CD8-positive, alpha-beta memory T cell (primary cell): ENCODE results near the gene PRKAG2. TPM values are rescaled to one million over a fixed set of nuclear protein-coding genes. Genes with fewer than 3 reads are reported as not detected.

ENCODE experiments used
- CTCF ChIA-PET: fragments of 350-600 bp; sonication (Branson Sonifier 250); formaldehyde crosslinking; loops from one replicate; lab custom pipeline; 2021; ENCODE audit warnings: antibody characterized with exemption; lab: Charles Lee
- POLR2A ChIA-PET: fragments of 350-600 bp; sonication (Branson Sonifier 250); formaldehyde crosslinking; loops from one replicate; lab custom pipeline; 2021; ENCODE audit warnings: antibody characterized with exemption; lab: Charles Lee
- DNase-seq, 5 donors: peaks; one replicate each; pipeline versions ENCODE4 v3.0.0 to v3.0.0-alpha.2; 2020 to 2022; ENCODE audit warnings: mixed read lengths in 1 of 5
- H3K27ac ChIP-seq: one replicate; pipeline ENCODE4 v1.7.0; 2013; ENCODE audit warnings: low read depth, mild to moderate bottlenecking, low read length, moderate library complexity
- H3K27me3 ChIP-seq: 2 replicates; pipeline ENCODE4 v1.7.0; 2013; ENCODE audit warnings: low read length, mild to moderate bottlenecking; ENCODE audit not compliant: insufficient read depth, poor library complexity, severe bottlenecking
- H3K36me3 ChIP-seq: 2 replicates; pipeline ENCODE4 v1.7.0; 2013; ENCODE audit warnings: mild to moderate bottlenecking, low read length, moderate library complexity; ENCODE audit not compliant: insufficient read depth
- H3K4me1 ChIP-seq: 2 replicates; pipeline ENCODE4 v1.7.0; 2013; ENCODE audit warnings: mild to moderate bottlenecking, low read length, moderate library complexity; ENCODE audit not compliant: insufficient read depth
- H3K4me3 ChIP-seq: 2 replicates; pipeline ENCODE4 v1.7.0; 2013; ENCODE audit warnings: mild to moderate bottlenecking, low read length
- H3K9me3 ChIP-seq: 2 replicates; pipeline ENCODE4 v1.7.0; 2013; ENCODE audit warnings: mild to moderate bottlenecking, low read length
- H3K27ac Mint-ChIP-seq, 8 donors: one replicate each; pipeline ENCODE4 v1.8.0; 2020 to 2021; ENCODE audit warnings: mixed read lengths in 8 of 8, mild to moderate bottlenecking in 6 of 8, inconsistent platforms in 3 of 8, moderate library complexity in 3 of 8
- H3K27me3 Mint-ChIP-seq, 2 donors: one replicate each; pipeline ENCODE4 v1.8.0; 2020 to 2021; ENCODE audit warnings: mixed read lengths in 2 of 2, mild to moderate bottlenecking in 1 of 2, moderate library complexity in 1 of 2
- H3K36me3 Mint-ChIP-seq, 3 donors: one replicate each; pipeline ENCODE4 v1.8.0; 2020 to 2021; ENCODE audit warnings: mixed read lengths in 3 of 3, inconsistent platforms in 1 of 3, mild to moderate bottlenecking in 1 of 3
- H3K4me1 Mint-ChIP-seq, 3 donors: one replicate each; pipeline ENCODE4 v1.8.0; 2020 to 2021; ENCODE audit warnings: mixed read lengths in 3 of 3, inconsistent platforms in 1 of 3, mild to moderate bottlenecking in 1 of 3
- H3K4me3 Mint-ChIP-seq, 7 donors: one replicate each; pipeline ENCODE4 v1.8.0; 2020 to 2021; ENCODE audit warnings: mixed read lengths in 7 of 7, mild to moderate bottlenecking in 6 of 7, moderate library complexity in 4 of 7, inconsistent platforms in 2 of 7
- H3K9me3 Mint-ChIP-seq, 5 donors: one replicate each; pipeline ENCODE4 v1.8.0; 2020 to 2022; ENCODE audit warnings: mixed read lengths in 5 of 5, mild to moderate bottlenecking in 3 of 5, moderate library complexity in 2 of 5, inconsistent platforms in 1 of 5
- polyA plus RNA-seq: library from polyadenylated mRNA; unstranded; fragments of 300-500 nt; fragmentation: Illumina TruSeq; gene quantifications from one replicate; pipeline ENCODE4 v1.2.3, GENCODE V29; 2021
- total RNA-seq, 2 experiments: library from RNA; stranded (reverse); gene quantifications; one replicate each; pipeline ENCODE4 v1.2.3, GENCODE V29; 2021

PRKAG2 gene
- total and polyA plus RNA-seq, 3 experiments from 2014 or later: 23.1 to 31.4 (median 27.2) TPM

DNA sequence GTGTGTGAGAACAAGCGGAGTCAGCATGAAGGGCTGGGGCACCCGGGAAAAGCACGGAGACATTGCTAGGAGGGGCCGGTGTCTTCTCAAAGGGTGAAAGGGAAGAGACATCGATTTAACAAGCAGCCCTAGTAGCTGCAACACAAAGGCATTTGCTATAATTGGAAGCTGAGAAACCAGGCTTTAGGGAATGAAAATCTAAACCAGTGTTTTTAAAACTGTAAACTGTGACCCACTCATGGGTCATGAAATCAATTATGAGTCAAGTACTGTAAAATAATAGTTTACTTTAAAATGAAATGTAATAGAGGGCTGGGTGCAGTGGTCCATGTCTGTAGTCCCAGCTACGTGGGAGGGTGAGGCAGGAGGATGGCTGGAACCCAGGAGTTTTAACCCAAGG is 228.5 kb downstream of the PRKAG2 start:
- POLR2A ChIA-PET: no interaction called here
- no peaks in the 10 kb centered on the region for H3K9me3 ChIP-seq
- no peak overlapping the region for H3K4me3 Mint-ChIP-seq
- no peak overlapping the region for H3K27ac ChIP-seq
- H3K27ac Mint-ChIP-seq: no peak overlapping the region
- H3K27me3 ChIP-seq: no peaks in the 10 kb centered on the region
- H3K9me3 Mint-ChIP-seq: peaks cover 0 to 8% (median 0%) of the 10 kb centered on the region in 5 donors
- no peak overlapping the region for H3K4me3 ChIP-seq
- H3K27me3 Mint-ChIP-seq: peaks cover 0 to 1% of the 10 kb centered on the region in 2 donors
- CTCF ChIA-PET: no interaction called here
- no peaks in the 10 kb centered on the region for H3K4me1 Mint-ChIP-seq
- H3K36me3 Mint-ChIP-seq: peaks cover 0 to 15% (median 8%) of the 10 kb centered on the region in 3 donors
- DNase-seq: no peak
- no peaks in the 10 kb centered on the region for H3K4me1 ChIP-seq
- no peaks in the 10 kb centered on the region for H3K36me3 ChIP-seq

DNA sequence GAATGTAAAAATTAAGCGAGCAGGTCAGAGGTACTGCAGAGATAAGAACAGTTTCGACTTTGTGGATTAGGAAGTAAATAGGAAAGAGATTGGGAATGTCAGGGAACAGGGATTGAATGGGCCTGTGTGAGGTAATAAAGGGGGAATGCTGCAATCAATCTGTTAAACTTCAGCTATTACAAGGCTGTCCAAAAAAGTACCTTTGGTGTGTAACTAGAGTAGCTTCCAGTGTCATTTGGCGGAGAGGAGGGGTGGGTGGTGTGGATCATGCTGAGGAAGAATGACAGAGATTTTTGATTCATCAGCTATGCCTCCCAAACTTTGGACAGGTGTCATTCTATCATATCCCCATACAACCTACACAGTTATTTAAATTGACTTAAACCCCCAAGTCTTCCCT is 229.0 kb downstream of the PRKAG2 start:
- peaks cover 0 to 15% (median 8%) of the 10 kb centered on the region in 3 donors for H3K36me3 Mint-ChIP-seq
- CTCF ChIA-PET: no interaction called here

DNA sequence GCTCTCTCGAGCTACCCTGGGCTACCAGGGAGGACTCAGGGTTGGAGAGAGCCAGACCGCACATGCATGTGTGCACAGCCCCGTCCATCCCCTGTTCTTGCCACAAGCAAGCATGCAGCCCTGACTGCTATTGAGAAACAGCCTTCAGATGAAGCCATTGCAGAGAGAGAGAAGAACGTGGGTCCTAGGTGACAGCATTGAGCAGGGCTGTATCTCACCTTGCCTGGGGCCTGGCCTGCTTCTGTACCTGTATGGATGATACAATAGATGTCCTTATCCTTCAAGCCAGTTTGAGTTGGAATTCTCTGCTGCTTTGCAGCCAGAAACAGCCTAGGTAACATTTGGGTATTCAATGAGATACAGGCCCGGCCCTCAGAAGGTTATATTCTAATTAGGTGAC is 229.9 kb downstream of the PRKAG2 start:
- no peaks in the 10 kb centered on the region for H3K27me3 ChIP-seq
- H3K27ac ChIP-seq: no peak overlapping the region
- no peak overlapping the region for H3K4me3 ChIP-seq
- H3K36me3 Mint-ChIP-seq: peaks cover 0 to 15% (median 8%) of the 10 kb centered on the region in 3 donors
- H3K36me3 ChIP-seq: no peaks in the 10 kb centered on the region
- H3K27me3 Mint-ChIP-seq: peaks cover 0 to 1% of the 10 kb centered on the region in 2 donors
- no peak for DNase-seq
- H3K9me3 ChIP-seq: no peaks in the 10 kb centered on the region
- no peaks in the 10 kb centered on the region for H3K4me1 ChIP-seq
- POLR2A ChIA-PET: no interaction called here
- no peak overlapping the region for H3K27ac Mint-ChIP-seq
- H3K4me3 Mint-ChIP-seq: no peak overlapping the region
- H3K9me3 Mint-ChIP-seq: peaks cover 0 to 8% (median 0%) of the 10 kb centered on the region in 5 donors
- CTCF ChIA-PET: interaction anchor here (0.7 kb wide), 1 partner anchor 18 kb away, joined by 3 read pairs; no protein-coding TSS in a partner anchor
- H3K4me1 Mint-ChIP-seq: no peaks in the 10 kb centered on the region

More for the DNA sequence above, 229.0 kb downstream of the PRKAG2 start:
- peaks cover 0 to 1% of the 10 kb centered on the region in 2 donors for H3K27me3 Mint-ChIP-seq
- H3K4me1 Mint-ChIP-seq: no peaks in the 10 kb centered on the region
- peaks cover 0 to 8% (median 0%) of the 10 kb centered on the region in 5 donors for H3K9me3 Mint-ChIP-seq
- Histone ChIP-seq H3K36me3 (no peaks in the 10 kb centered on the region), H3K27me3 (no peaks in the 10 kb centered on the region), H3K27ac (no peak overlapping the region), H3K4me3 (no peak overlapping the region), H3K9me3 (no peaks in the 10 kb centered on the region), H3K4me1 (no peaks in the 10 kb centered on the region)
- H3K4me3 Mint-ChIP-seq: no peak overlapping the region
- no peak for DNase-seq
- POLR2A ChIA-PET: no interaction called here
- H3K27ac Mint-ChIP-seq: no peak overlapping the region

DNA sequence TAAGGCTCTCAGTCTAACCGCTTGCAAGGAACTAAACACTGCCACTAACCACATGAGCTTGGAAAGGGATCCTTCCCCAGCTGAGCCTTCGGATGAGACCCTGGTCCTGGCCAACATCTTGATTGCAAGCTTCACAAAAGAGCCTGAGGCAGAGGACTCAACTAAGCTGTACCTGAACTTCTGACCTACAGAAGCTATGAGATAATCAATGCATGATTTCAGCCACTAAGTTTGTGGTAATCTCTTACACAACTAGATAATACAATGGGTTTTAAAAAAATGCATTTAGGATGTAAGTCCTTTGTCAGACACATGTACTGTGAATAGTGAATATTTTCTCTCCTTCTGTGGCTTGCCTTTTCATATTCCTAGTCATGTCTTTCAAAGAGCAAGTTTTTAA is 231.6 kb downstream of the PRKAG2 start:
- H3K27me3 Mint-ChIP-seq: peaks cover 0 to 1% of the 10 kb centered on the region in 2 donors
- H3K36me3 ChIP-seq: no peaks in the 10 kb centered on the region
- no peaks in the 10 kb centered on the region for H3K27me3 ChIP-seq
- H3K4me3 ChIP-seq: no peak overlapping the region
- H3K4me1 Mint-ChIP-seq: no peaks in the 10 kb centered on the region
- peaks cover 0 to 8% (median 0%) of the 10 kb centered on the region in 5 donors for H3K9me3 Mint-ChIP-seq
- no peaks in the 10 kb centered on the region for H3K4me1 ChIP-seq
- H3K27ac ChIP-seq: no peak overlapping the region
- no peaks in the 10 kb centered on the region for H3K9me3 ChIP-seq
- POLR2A ChIA-PET: no interaction called here
- no peak overlapping the region for H3K4me3 Mint-ChIP-seq
- H3K27ac Mint-ChIP-seq: no peak overlapping the region
- H3K36me3 Mint-ChIP-seq: peaks cover 0 to 11% (median 7%) of the 10 kb centered on the region in 3 donors
- no peak for DNase-seq
- CTCF ChIA-PET: no interaction called here

DNA sequence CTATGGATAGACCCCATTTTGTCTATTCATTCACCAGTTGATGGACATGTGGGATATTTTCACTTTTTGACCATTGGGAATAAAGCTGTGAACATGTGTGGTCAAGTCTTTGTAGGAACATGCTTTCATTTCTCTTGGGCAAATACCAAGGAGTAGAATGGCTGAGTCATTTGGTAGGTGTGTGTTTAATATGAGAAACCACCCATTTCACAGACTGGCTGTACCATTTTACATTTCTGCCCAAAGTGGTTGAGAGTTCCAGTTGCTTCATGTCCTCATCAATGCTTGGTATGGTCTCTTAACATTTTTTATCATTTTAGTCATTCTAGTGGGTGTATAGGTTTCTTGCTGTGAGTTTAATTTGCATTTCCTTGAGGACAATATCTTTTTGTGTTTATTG is 232.4 kb downstream of the PRKAG2 start:
- Mint-ChIP-seq H3K4me1 (no peaks in the 10 kb centered on the region), H3K4me3 (no peak overlapping the region), H3K27me3 (peaks cover 0 to under 1% of the 10 kb centered on the region in 2 donors), H3K36me3 (peaks cover 0 to 11% (median 5%) of the 10 kb centered on the region in 3 donors), H3K9me3 (peaks cover 0 to 8% (median 0%) of the 10 kb centered on the region in 5 donors), H3K27ac (no peak overlapping the region)
- DNase-seq: no peak
- ChIA-PET CTCF (no interaction called here), POLR2A (no interaction called here)
- Histone ChIP-seq H3K4me3 (no peak overlapping the region), H3K4me1 (no peaks in the 10 kb centered on the region), H3K9me3 (no peaks in the 10 kb centered on the region), H3K36me3 (no peaks in the 10 kb centered on the region), H3K27ac (no peak overlapping the region), H3K27me3 (no peaks in the 10 kb centered on the region)

DNA sequence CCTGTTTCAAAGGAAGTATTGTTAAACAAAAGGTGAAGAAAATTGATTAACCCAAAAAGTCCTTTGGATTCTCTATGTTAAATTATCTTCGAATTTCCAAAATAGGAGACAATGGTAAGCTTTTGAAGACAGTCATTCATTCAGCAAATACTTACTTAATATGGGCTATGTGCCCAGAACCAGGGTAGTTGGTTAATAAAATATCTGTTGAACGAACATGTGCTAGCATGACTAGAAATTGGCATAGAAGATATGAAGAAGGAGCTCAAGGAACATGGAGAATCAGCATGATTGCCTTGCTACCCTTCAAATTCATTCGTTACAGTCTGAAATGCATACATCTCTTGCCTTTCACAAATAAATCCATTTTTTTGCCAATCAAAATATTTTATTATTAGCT is 234.2 kb downstream of the PRKAG2 start:
- no peak overlapping the region for H3K4me3 ChIP-seq
- H3K36me3 ChIP-seq: no peaks in the 10 kb centered on the region
- Mint-ChIP-seq H3K4me1 (no peaks in the 10 kb centered on the region), H3K27ac (no peak overlapping the region), H3K36me3 (peaks cover 0 to 9% (median 4%) of the 10 kb centered on the region in 3 donors), H3K4me3 (no peak overlapping the region), H3K9me3 (peaks cover 0 to 8% (median 0%) of the 10 kb centered on the region in 5 donors), H3K27me3 (no peaks in the 10 kb centered on the region)
- DNase-seq: no peak
- no peaks in the 10 kb centered on the region for H3K9me3 ChIP-seq
- ChIA-PET CTCF (interaction anchor here (2.0 kb wide), 1 partner anchor 10 kb away, joined by 8 read pairs; no protein-coding TSS in a partner anchor), POLR2A (interaction anchor here (1.2 kb wide), 1 partner anchor 10 kb away, joined by 3 read pairs; no protein-coding TSS in a partner anchor)
- no peaks in the 10 kb centered on the region for H3K4me1 ChIP-seq
- H3K27ac ChIP-seq: no peak overlapping the region
- no peaks in the 10 kb centered on the region for H3K27me3 ChIP-seq

DNA sequence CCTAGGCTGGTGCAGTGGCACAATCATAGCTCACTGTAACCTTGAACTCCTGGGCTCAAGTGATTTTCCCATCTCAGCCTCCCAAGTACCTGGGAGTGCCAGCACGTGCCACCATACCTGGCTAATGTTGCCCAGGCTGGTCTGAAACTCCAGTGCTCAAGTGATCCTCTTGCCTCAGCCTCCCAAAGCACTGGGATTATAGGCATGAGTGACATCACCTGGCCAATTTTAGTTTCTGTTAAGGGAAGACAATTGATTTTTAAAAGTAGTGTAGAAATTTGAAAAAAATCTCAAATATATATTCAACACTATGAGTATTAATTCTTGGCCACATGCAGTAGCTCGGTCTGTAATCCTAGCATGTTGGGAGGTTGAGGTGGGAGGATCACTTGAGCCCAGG is 235.3 kb downstream of the PRKAG2 start:
- Histone ChIP-seq H3K9me3 (no peaks in the 10 kb centered on the region), H3K36me3 (no peaks in the 10 kb centered on the region), H3K4me1 (no peaks in the 10 kb centered on the region), H3K4me3 (no peak overlapping the region), H3K27ac (no peak overlapping the region), H3K27me3 (no peaks in the 10 kb centered on the region)
- no peaks in the 10 kb centered on the region for H3K27me3 Mint-ChIP-seq
- peaks cover 0 to 8% (median 0%) of the 10 kb centered on the region in 5 donors for H3K9me3 Mint-ChIP-seq
- ChIA-PET POLR2A (interaction anchor here (1.2 kb wide), 1 partner anchor 9 kb away, joined by 3 read pairs; no protein-coding TSS in a partner anchor), CTCF (interaction anchor here (2.0 kb wide), 1 partner anchor 9 kb away, joined by 8 read pairs; no protein-coding TSS in a partner anchor)
- no peak for DNase-seq
- H3K36me3 Mint-ChIP-seq: peaks cover 0 to 3% (median 2%) of the 10 kb centered on the region in 3 donors
- H3K4me3 Mint-ChIP-seq: no peak overlapping the region
- H3K27ac Mint-ChIP-seq: no peak overlapping the region
- H3K4me1 Mint-ChIP-seq: no peaks in the 10 kb centered on the region

DNA sequence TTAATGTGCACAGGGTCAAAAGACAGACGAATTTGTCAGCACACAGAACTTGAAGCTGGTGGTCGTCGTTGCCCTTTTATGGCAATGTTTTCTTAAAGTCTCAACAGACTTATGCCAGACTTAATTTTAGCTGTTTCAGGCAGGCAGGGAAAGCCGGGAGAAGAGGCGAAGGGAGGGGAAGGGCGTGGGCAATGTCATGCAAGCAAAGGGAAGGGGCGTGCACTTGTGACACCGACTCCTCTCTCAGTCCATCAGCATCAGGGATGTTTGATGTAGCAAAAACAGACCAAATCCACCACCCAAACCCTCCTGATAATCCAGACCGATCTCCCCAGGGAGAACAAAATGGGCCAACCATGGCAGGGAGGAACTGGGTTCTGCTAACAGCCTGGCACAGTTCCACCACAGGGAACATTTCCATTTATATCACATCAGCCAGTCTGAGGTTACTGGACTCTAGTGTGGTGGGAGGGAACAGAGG is 239.1 kb downstream of the PRKAG2 start:
- no peaks in the 10 kb centered on the region for H3K27me3 ChIP-seq
- Mint-ChIP-seq H3K4me3 (no peak overlapping the region), H3K36me3 (peaks cover 0 to 2% (median 1%) of the 10 kb centered on the region in 3 donors), H3K9me3 (peaks cover 0 to 5% (median 0%) of the 10 kb centered on the region in 5 donors), H3K4me1 (peaks cover 6 to 9% (median 7%) of the 10 kb centered on the region in 3 donors), H3K27ac (no peak overlapping the region), H3K27me3 (no peaks in the 10 kb centered on the region)
- H3K9me3 ChIP-seq: no peaks in the 10 kb centered on the region
- ChIA-PET POLR2A (no interaction called here), CTCF (no interaction called here)
- peaks cover 8% of the 10 kb centered on the region for H3K4me1 ChIP-seq
- no peaks in the 10 kb centered on the region for H3K36me3 ChIP-seq
- DNase-seq: no peak
- no peak overlapping the region for H3K4me3 ChIP-seq
- no peak overlapping the region for H3K27ac ChIP-seq
